SK-N-MC (cell line): Measurements from ENCODE around the gene BCL11B.

ENCODE experiments used
- DNase-seq: peaks from one replicate; pipeline ENCODE4 v3.0.0-alpha.2; 2011; ENCODE audit warnings: low read depth, low spot score
- H3K27ac ChIP-seq: fragments of 200-600 bp; sonication (generic); 2 replicates; pipeline ENCODE4 v1.5.1; 2016; ENCODE audit warnings: mixed run types
- H3K36me3 ChIP-seq: fragments of 200-600 bp; sonication (generic); 2 replicates; pipeline ENCODE4 v1.6.1; 2017; ENCODE audit warnings: antibody characterized with exemption, low read length, mixed read lengths; ENCODE audit not compliant: insufficient read depth
- H3K4me3 ChIP-seq: fragments of 200-600 bp; sonication (generic); 2 replicates; pipeline ENCODE4 v1.5.1; 2016
- H3K9ac ChIP-seq: fragments of 200-600 bp; sonication (generic); 2 replicates; pipeline ENCODE4 v1.8.0; 2017; ENCODE audit warnings: mixed run types, mixed read lengths; ENCODE audit not compliant: insufficient read length
- H3K9me3 ChIP-seq: fragments of 200-600 bp; sonication (generic); 2 replicates; pipeline ENCODE4 v1.6.1; 2017; ENCODE audit warnings: low read depth, mild to moderate bottlenecking, antibody characterized with exemption, low read length, moderate library complexity, mixed read lengths
- EZH2 ChIP-seq: fragments of 200-600 bp; sonication (generic); IDR thresholded peaks from one replicate; pipeline ENCODE4 v1.6.1; 2017; ENCODE audit warnings: antibody characterized with exemption
- FOXP2 ChIP-seq: optimal IDR thresholded peaks from 2 replicates; pipeline ENCODE3; 2011; ENCODE audit warnings: mild to moderate bottlenecking, moderate library complexity; ENCODE audit not compliant: insufficient read depth; ENCODE audit errors: extremely low read length, control extremely low read depth
- POLR2AphosphoS5 ChIP-seq: IDR thresholded peaks from 2 replicates; pipeline ENCODE4 v1.6.1; 2012; ENCODE audit warnings: mild to moderate bottlenecking, low read depth, low read length, borderline replicate concordance

The BCL11B gene

DNA sequence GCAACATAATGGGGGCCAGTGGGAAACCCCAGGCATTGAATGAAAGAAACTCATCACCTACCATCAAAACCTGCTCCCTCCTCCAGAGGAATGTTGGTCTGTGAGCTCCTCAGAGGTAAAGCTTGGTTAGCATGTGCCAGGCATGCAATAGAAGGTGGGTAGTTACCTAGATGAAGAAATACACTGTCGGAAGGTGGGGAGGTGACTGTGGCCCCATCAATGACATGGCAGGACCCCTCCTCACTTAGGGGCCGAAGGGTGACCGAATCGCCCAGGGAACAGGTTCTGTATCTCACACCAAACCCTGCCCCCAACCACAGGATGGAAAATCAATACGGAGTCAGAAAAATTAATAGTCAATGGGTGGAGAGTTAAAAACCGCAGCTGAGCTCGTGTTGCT is 135.6 kb downstream of the BCL11B start:
- no peak overlapping the region for H3K27ac ChIP-seq
- no peaks in the 10 kb centered on the region for H3K9me3 ChIP-seq
- H3K4me3 ChIP-seq = no peak overlapping the region
- DNase-seq = no peak
- H3K9ac ChIP-seq = no peak overlapping the region
- no peaks in the 10 kb centered on the region for H3K36me3 ChIP-seq
- TF ChIP-seq EZH2 = no peak
- TF ChIP-seq FOXP2 = no peak
- TF ChIP-seq POLR2AphosphoS5 = no peak

GRCh38 chr14:99136047-99136400 is 136.0 kb downstream of the BCL11B start:
- Histone ChIP-seq H3K9me3 (no peaks in the 10 kb centered on the region), H3K9ac (no peak overlapping the region), H3K4me3 (no peak overlapping the region), H3K36me3 (no peaks in the 10 kb centered on the region), H3K27ac (no peak overlapping the region)
- TF ChIP-seq POLR2AphosphoS5 (no peak), FOXP2 (no peak), EZH2 (no peak)
- no peak for DNase-seq

GRCh38 chr14:99134516-99135046 is 137.4 kb downstream of the BCL11B start:
- Histone ChIP-seq H3K4me3 (no peak overlapping the region), H3K9me3 (no peaks in the 10 kb centered on the region), H3K27ac (no peak overlapping the region), H3K9ac (no peak overlapping the region), H3K36me3 (no peaks in the 10 kb centered on the region)
- TF ChIP-seq FOXP2 = no peak
- TF ChIP-seq POLR2AphosphoS5 = no peak
- no peak for TF ChIP-seq EZH2
- no peak for DNase-seq

DNA sequence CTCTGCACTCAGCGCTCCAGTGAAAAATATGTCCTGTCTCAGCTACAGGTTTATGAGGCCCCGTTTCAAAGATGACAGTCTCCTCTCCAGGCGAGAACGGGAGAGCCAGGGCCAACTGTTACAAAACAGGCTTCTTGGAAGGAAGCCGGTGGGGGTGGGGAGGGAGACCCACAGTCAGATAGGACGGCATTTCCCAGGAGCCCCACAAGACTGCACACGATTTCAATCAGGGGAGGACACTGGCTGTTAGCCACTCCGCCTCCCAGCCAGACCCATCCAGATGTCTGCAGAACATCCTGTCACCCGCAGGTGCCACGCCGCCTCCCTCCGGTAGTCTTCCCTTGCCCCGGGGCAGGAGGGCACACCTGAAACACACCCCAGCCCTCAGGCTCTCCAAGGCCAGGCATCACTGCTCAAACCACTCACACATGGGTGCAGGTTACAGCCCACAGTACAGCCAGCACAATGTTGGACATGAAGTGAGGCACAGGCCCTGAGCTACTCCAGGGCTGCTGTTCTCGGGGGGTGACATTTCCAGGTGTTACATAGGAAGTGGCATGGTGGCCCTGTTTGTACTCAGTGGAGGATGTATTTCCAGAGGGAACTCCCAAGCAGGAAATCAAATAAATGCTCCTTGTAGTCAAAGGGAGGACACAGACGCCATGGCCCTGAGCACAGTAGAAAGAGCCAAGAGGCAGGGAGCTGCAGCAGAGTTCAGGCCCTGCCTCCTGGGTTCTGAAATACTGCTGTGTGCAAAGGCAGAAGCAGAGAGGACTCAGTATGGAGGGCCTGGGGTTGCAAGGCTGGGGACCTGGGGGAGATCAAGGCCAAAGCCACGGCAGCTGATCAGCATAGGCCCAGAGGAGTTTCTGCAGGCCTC is 138.1 kb downstream of the BCL11B start:
- H3K4me3 ChIP-seq = no peak overlapping the region
- DNase-seq = no peak
- TF ChIP-seq EZH2 = no peak
- TF ChIP-seq FOXP2 = no peak
- TF ChIP-seq POLR2AphosphoS5 = no peak
- H3K9ac ChIP-seq = peak overlapping the region; percentile 54
- H3K9me3 ChIP-seq = no peaks in the 10 kb centered on the region
- peak overlapping the region; percentile 55 for H3K27ac ChIP-seq
- H3K36me3 ChIP-seq = no peaks in the 10 kb centered on the region

- H3K4me3 ChIP-seq = no peak overlapping the region
- H3K36me3 ChIP-seq = no peaks in the 10 kb centered on the region
- DNase-seq = no peak
- H3K9me3 ChIP-seq = no peaks in the 10 kb centered on the region
- TF ChIP-seq FOXP2 = no peak
- TF ChIP-seq EZH2 = no peak
- TF ChIP-seq POLR2AphosphoS5 = no peak
- peak overlapping the region; percentile 54 for H3K9ac ChIP-seq
- H3K27ac ChIP-seq = peak overlapping the region; percentile 55
Measured at GRCh38 chr14:99132821-99133635, 139.0 kb downstream of the BCL11B start.

DNA sequence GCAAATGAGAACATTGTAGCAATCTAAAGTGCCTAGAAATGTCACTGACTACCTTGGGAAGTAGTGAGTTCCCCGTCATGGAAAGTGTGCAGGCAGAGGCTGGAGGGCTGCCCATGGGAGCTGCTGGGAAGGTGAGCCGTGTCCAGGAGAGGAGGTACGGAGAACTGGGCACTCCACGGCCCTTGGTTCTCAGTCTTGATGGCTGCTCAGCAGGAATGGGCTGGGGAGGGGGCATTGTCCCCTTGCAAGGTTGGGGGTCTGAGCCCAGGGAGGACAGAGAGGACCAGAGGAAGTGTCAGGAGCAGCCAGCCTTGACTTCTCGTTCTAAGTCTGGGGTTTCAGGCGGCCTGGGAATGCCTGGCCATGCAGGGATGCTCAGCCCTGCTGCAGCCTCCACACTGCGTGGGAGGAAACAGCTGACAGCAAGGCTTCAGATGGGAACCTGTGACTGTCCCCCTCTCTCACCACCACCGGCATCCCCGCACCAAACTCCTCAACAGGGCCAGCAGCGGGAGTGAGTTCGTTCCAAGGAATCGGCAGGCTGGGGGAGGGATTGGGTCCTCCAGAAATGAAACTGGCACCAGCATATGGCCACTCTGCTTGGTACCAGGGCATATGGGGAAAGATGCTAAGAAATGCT is 140.2 kb downstream of the BCL11B start:
- TF ChIP-seq EZH2 (no peak), FOXP2 (no peak), POLR2AphosphoS5 (no peak)
- no peak for DNase-seq
- Histone ChIP-seq H3K9me3 (no peaks in the 10 kb centered on the region), H3K27ac (no peak overlapping the region), H3K9ac (no peak overlapping the region), H3K36me3 (no peaks in the 10 kb centered on the region), H3K4me3 (no peak overlapping the region)

DNA sequence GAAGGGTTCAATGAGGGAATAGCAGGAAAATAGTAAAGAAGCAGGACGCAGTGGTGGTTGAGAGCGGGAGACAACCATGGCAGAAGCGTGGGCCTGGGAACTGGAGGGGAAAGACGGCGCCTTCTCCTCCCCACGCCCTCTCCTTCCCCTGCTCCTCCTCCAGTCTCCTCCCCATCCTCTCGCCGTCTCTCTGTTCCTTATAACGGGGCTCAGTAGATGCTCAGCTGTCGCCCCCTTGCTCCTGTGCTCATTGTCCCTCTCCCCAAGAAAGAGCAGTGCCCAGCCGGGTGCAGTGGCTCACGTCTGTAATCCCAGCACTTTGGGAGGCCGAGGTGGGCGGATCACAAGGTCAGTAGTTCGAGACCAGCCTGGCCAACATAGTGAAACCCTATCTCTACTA is 142.0 kb downstream of the BCL11B start:
- TF ChIP-seq EZH2 (no peak), FOXP2 (no peak), POLR2AphosphoS5 (no peak)
- no peaks in the 10 kb centered on the region for H3K36me3 ChIP-seq
- H3K4me3 ChIP-seq = no peak overlapping the region
- no peak overlapping the region for H3K27ac ChIP-seq
- no peak for DNase-seq
- no peaks in the 10 kb centered on the region for H3K9me3 ChIP-seq
- H3K9ac ChIP-seq = no peak overlapping the region

DNA sequence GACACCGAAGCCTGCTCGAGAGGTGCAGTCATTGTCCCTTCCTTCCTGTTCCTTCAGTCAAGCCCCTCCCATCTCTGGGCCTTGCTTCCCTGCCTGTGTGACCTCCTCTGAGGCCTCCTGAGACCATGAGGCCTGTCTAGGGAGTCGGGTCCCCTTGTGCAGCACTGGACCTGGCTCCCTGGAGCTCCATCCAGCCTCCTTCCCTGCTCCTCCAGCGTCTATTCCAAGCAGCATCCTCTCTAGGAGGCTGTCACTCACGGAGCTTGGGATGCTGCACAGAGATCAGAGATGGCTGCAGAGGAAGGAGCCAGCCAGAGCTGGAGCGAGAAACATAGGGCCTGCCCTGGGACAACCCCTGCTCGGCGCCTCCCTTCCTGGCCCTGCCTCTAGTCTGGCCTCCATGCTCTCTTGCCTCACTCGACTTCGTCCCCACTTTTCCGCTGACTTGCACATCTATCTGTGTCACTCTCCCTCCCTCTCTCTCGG is 142.7 kb downstream of the BCL11B start:
- no peak for DNase-seq
- Histone ChIP-seq H3K9ac (no peak overlapping the region), H3K27ac (no peak overlapping the region), H3K36me3 (no peaks in the 10 kb centered on the region), H3K4me3 (no peak overlapping the region), H3K9me3 (no peaks in the 10 kb centered on the region)
- TF ChIP-seq POLR2AphosphoS5 = no peak
- TF ChIP-seq FOXP2 = no peak
- no peak for TF ChIP-seq EZH2
